ENCODE results near the gene ABCC1. TPM values are rescaled to one million over a fixed set of nuclear protein-coding genes. Genes with fewer than 3 reads are reported as not detected.

ABCC1 gene
- 21.8 TPM for total RNA-seq (ENCODE audit: unreplicated experiment)
- long read RNA-seq: 0 reads

DNA sequence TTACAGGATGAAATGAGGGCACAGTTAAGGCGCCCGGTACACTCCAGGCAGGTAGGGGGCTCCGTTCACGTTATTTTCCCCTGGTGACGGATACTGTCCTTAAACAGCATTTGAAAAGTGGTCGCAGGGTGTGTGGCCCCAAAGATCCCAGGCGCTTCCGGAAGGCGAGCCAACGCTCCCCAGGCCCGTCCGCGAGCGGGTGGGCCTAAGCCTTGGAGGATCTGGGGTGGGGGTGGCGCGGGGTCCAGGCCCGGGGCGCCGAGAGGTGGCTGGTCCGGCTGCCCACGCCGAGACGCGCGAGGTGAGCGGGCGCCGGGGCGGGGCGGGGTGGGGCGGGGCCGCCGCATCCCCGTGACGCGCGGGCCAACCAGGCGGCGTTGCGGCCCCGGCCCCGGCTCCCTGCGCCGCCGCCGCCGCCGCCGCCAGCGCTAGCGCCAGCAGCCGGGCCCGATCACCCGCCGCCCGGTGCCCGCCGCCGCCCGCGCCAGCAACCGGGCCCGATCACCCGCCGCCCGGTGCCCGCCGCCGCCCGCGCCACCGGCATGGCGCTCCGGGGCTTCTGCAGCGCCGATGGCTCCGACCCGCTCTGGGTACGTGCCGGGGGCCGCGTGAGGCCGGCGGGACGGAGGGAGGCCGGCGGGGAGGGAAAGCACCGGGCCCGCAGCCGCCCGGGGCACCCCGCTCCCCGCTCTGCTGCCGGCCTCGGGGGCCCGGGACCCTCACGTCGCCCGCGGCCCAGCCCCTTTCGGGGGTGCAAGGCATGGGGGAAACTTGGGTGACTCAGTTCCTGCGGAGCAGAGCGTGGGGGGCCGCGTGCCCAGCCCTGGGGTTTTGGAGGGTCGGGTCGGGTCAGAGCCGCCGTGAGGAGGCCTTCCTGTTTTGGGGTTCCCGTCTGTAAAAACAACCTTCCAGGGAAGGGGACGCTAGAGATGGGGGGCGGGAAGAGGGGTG is at the start of gene ABCC1:
Gene ABCC1 (plus strand): TSS at position 407 of the 951 bp plus-strand sequence. CDS start 136 bp downstream, at position 543.
- Mint-ChIP-seq H3K27ac (ENCODE audit: unreplicated experiment) (peak within 1 kb of the TSS; percentile 48), H3K27me3 (ENCODE audit: unreplicated experiment) (peaks cover 3% of the 10 kb centered on the region), H3K9me3 (ENCODE audit: unreplicated experiment) (no peaks in the 10 kb centered on the region), H3K4me3 (ENCODE audit: unreplicated experiment) (peak within 1 kb of the TSS; percentile 95), H3K4me1 (ENCODE audit: unreplicated experiment) (peaks cover 12% of the 10 kb centered on the region), H3K36me3 (ENCODE audit: low read depth, unreplicated experiment) (no peaks in the 10 kb centered on the region)
- peak; percentile 23 for DNase-seq (ENCODE audit: low spot score)
- TF ChIP-seq, protein P1, sequence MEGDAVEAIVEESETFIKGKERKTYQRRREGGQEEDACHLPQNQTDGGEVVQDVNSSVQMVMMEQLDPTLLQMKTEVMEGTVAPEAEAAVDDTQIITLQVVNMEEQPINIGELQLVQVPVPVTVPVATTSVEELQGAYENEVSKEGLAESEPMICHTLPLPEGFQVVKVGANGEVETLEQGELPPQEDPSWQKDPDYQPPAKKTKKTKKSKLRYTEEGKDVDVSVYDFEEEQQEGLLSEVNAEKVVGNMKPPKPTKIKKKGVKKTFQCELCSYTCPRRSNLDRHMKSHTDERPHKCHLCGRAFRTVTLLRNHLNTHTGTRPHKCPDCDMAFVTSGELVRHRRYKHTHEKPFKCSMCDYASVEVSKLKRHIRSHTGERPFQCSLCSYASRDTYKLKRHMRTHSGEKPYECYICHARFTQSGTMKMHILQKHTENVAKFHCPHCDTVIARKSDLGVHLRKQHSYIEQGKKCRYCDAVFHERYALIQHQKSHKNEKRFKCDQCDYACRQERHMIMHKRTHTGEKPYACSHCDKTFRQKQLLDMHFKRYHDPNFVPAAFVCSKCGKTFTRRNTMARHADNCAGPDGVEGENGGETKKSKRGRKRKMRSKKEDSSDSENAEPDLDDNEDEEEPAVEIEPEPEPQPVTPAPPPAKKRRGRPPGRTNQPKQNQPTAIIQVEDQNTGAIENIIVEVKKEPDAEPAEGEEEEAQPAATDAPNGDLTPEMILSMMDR (IDR thresholded peaks at IDR 0.05; ENCODE audit: unreplicated experiment): no peak

DNA sequence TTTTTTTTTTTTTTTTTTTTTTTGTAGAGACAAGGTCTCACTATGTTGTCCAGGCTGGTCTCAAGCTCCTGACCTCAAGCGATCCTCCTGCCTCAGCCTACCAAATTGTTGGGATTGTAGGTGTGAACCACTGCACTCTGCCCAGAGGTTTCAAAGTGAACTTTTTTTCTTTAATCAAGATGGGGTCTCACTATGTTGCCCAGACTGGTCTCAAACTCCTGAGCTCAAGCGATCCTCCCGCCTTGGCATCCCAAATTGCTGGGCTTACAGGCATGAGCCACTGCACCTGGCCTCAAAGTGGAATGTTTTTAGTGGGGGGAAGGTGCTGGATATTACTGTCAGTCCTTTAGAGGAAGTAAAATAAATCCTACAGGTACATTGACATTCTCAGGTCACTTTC is 49.1 kb upstream of the ABCC1 start:
- Mint-ChIP-seq H3K4me3 (ENCODE audit: unreplicated experiment) (no peak overlapping the region), H3K27me3 (ENCODE audit: unreplicated experiment) (no peaks in the 10 kb centered on the region), H3K9me3 (ENCODE audit: unreplicated experiment) (no peaks in the 10 kb centered on the region), H3K4me1 (ENCODE audit: unreplicated experiment) (no peaks in the 10 kb centered on the region), H3K36me3 (ENCODE audit: low read depth, unreplicated experiment) (no peaks in the 10 kb centered on the region), H3K27ac (ENCODE audit: unreplicated experiment) (no peak overlapping the region)
- TF ChIP-seq, protein P1 (IDR thresholded peaks at IDR 0.05; ENCODE audit: unreplicated experiment): no peak
- DNase-seq (ENCODE audit: low spot score): no peak

DNA sequence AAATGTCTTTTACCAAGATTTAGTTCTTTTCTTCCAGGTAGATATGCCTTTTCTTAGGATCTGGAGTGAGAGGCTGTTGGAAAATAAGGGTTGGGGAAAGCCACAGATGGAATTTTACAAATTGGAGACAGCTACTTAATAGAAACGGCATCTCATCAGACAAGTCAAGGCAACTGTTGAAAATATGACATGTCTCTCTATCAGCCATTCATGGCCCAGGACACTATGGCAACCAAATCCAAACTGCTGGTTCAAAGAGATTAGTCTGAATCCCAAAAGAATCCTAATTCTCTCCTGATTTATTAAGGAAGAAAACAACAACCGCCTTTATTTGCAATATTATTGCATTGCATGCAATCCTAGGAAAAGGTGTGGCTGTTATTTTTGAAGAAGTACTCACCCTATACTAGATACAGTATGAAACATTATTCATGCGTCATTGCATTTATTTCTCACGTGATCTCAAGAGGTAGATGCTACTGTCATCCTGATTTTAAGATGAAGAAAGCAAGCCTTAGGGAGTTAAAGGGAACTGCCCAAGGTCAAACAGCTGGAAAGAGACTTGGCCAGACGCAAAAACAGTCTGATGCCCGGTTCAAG is 48.4 kb upstream of the ABCC1 start:
- no peaks in the 10 kb centered on the region for H3K36me3 Mint-ChIP-seq (ENCODE audit: low read depth, unreplicated experiment)
- DNase-seq (ENCODE audit: low spot score): no peak

GRCh38 chr16:15903960-15904359 is 45.5 kb upstream of the ABCC1 start:
- no peak overlapping the region for H3K27ac Mint-ChIP-seq (ENCODE audit: unreplicated experiment)

More for the DNA sequence above, 48.4 kb upstream of the ABCC1 start:
- Mint-ChIP-seq H3K4me3 (ENCODE audit: unreplicated experiment) (no peak overlapping the region), H3K9me3 (ENCODE audit: unreplicated experiment) (no peaks in the 10 kb centered on the region), H3K27ac (ENCODE audit: unreplicated experiment) (no peak overlapping the region), H3K27me3 (ENCODE audit: unreplicated experiment) (no peaks in the 10 kb centered on the region), H3K4me1 (ENCODE audit: unreplicated experiment) (no peaks in the 10 kb centered on the region)
- TF ChIP-seq, protein P1 (IDR thresholded peaks at IDR 0.05; ENCODE audit: unreplicated experiment): no peak

More at GRCh38 chr16:15903960-15904359, 45.5 kb upstream of the ABCC1 start:
- Mint-ChIP-seq H3K4me1 (ENCODE audit: unreplicated experiment) (no peaks in the 10 kb centered on the region), H3K9me3 (ENCODE audit: unreplicated experiment) (no peaks in the 10 kb centered on the region), H3K27me3 (ENCODE audit: unreplicated experiment) (peaks cover 5% of the 10 kb centered on the region), H3K36me3 (ENCODE audit: low read depth, unreplicated experiment) (no peaks in the 10 kb centered on the region), H3K4me3 (ENCODE audit: unreplicated experiment) (no peak overlapping the region)
- no peak for DNase-seq (ENCODE audit: low spot score)
- TF ChIP-seq, protein P1 (IDR thresholded peaks at IDR 0.05; ENCODE audit: unreplicated experiment): no peak

Data from endothelial cell (in vitro differentiated cells).